Hepatocyte (in vitro differentiated cells): ENCODE results near the gene ST3GAL5. TPM values are rescaled to one million over a fixed set of nuclear protein-coding genes. Genes with fewer than 3 reads are reported as not detected.

ENCODE experiments used
- DNase-seq: peaks from one replicate; pipeline ENCODE4 v3.0.0-alpha.2; 2016; ENCODE audit warnings: low spot score
- H2AFZ ChIP-seq: fragments of 200-600 bp; sonication (generic); 2 replicates; pipeline ENCODE4 v1.6.0; 2016; ENCODE audit warnings: antibody characterized with exemption, mild to moderate bottlenecking
- H3K27ac ChIP-seq: fragments of 200-600 bp; sonication (generic); 2 replicates; pipeline ENCODE4 v1.5.1; 2016; ENCODE audit warnings: mild to moderate bottlenecking
- H3K27me3 ChIP-seq: fragments of 200-600 bp; sonication (generic); 2 replicates; pipeline ENCODE4 v1.6.1; 2016
- H3K36me3 ChIP-seq: fragments of 200-600 bp; sonication (generic); replicated peaks from 2 replicates; pipeline ENCODE4 v1.5.1; 2016; ENCODE audit warnings: low read depth; ENCODE audit not compliant: insufficient read depth
- H3K4me1 ChIP-seq: fragments of 200-600 bp; sonication (generic); 2 replicates; pipeline ENCODE4 v1.5.1; 2016; ENCODE audit warnings: mild to moderate bottlenecking, moderate library complexity; ENCODE audit not compliant: insufficient read depth
- H3K4me2 ChIP-seq: fragments of 200-600 bp; sonication (generic); 2 replicates; pipeline ENCODE4 v1.6.0; 2016
- H3K4me3 ChIP-seq: fragments of 200-600 bp; sonication (generic); 2 replicates; pipeline ENCODE4 v1.5.1; 2016; ENCODE audit warnings: mild to moderate bottlenecking
- H3K79me2 ChIP-seq: fragments of 200-600 bp; sonication (generic); 2 replicates; pipeline ENCODE4 v1.6.0; 2017; ENCODE audit warnings: mild to moderate bottlenecking
- H3K9me2 ChIP-seq: fragments of 200-600 bp; sonication (generic); replicated peaks from 2 replicates; pipeline ENCODE4 v1.6.0; 2017; ENCODE audit warnings: mild to moderate bottlenecking; ENCODE audit not compliant: insufficient read depth
- H3K9me3 ChIP-seq: fragments of 200-600 bp; sonication (generic); 2 replicates; pipeline ENCODE4 v1.5.1; 2016; ENCODE audit warnings: low read depth, mild to moderate bottlenecking
- H4K20me1 ChIP-seq: fragments of 200-600 bp; sonication (generic); 2 replicates; pipeline ENCODE4 v1.6.0; 2016; ENCODE audit warnings: mild to moderate bottlenecking; ENCODE audit not compliant: insufficient read depth, poor library complexity, severe bottlenecking
- CTCF ChIP-seq: fragments of 200-600 bp; sonication (generic); IDR thresholded peaks from 2 replicates; pipeline ENCODE4 v1.5.1; 2016; ENCODE audit warnings: antibody characterized with exemption, mild to moderate bottlenecking; ENCODE audit not compliant: poor library complexity
- EZH2 ChIP-seq: fragments of 200-600 bp; sonication (generic); IDR thresholded peaks from 2 replicates; pipeline ENCODE4 v1.6.1; 2016; ENCODE audit warnings: antibody characterized with exemption, mild to moderate bottlenecking, borderline replicate concordance
- EZH2phosphoT487 ChIP-seq: fragments of 200-600 bp; sonication (generic); IDR thresholded peaks from one replicate; pipeline ENCODE4 v1.6.1; 2018; ENCODE audit warnings: antibody characterized with exemption, mild to moderate bottlenecking, low read depth, moderate library complexity; ENCODE audit not compliant: unreplicated experiment, severe bottlenecking
- WGBS: methylation state at CpG from one replicate; pipeline ENCODE4 v1.1.6; 2016; ENCODE audit warnings: low lambda C conversion rate; ENCODE audit errors: missing lambda C conversion rate; 5-methylcytosine and 5-hydroxymethylcytosine counted together
- polyA plus RNA-seq: library from polyadenylated mRNA; unstranded; fragments of >200 nt; fragmentation: Nextera tagmentation; extraction: Ambion mirVana; gene quantifications from 2 replicates; pipeline ENCODE4 v1.2.1, GENCODE V29; 2016
- total RNA-seq: library from RNA; depleted of rRNA; stranded (reverse); fragments of >200 nt; gene quantifications from 2 replicates; pipeline ENCODE4 v1.2.3, GENCODE V29; 2014

The ST3GAL5 gene
- total and polyA plus RNA-seq, 2 experiments from 2014 or later = 24.7 to 25.6 TPM

GRCh38 chr2:85813982-85814801 is 74.6 kb downstream of the ST3GAL5 start:
- no peaks in the 10 kb centered on the region for H3K79me2 ChIP-seq
- H3K36me3 ChIP-seq = no peaks in the 10 kb centered on the region
- H4K20me1 ChIP-seq = no peaks in the 10 kb centered on the region
- peaks cover 5% of the 10 kb centered on the region for H3K27me3 ChIP-seq
- TF ChIP-seq EZH2 (no peak), CTCF (peak; percentile 97), EZH2phosphoT487 (no peak)
- H3K4me1 ChIP-seq = peaks cover 13% of the 10 kb centered on the region
- DNase-seq = peak; percentile 92
- no peaks in the 10 kb centered on the region for H3K9me2 ChIP-seq
- H3K4me3 ChIP-seq = no peak overlapping the region
- 34% methylated on average over 13 of the region's 13 CpGs for WGBS
- H2AFZ ChIP-seq = no peak overlapping the region
- no peaks in the 10 kb centered on the region for H3K9me3 ChIP-seq
- H3K4me2 ChIP-seq = no peak overlapping the region
- no peak overlapping the region for H3K27ac ChIP-seq

- Histone ChIP-seq H2AFZ (no peak overlapping the region), H3K9me2 (no peaks in the 10 kb centered on the region), H3K4me1 (peaks cover 13% of the 10 kb centered on the region), H3K79me2 (no peaks in the 10 kb centered on the region), H3K36me3 (no peaks in the 10 kb centered on the region), H3K4me2 (no peak overlapping the region), H4K20me1 (no peaks in the 10 kb centered on the region), H3K27me3 (peaks cover 4% of the 10 kb centered on the region), H3K9me3 (no peaks in the 10 kb centered on the region), H3K27ac (no peak overlapping the region), H3K4me3 (no peak overlapping the region)
- WGBS = 92% methylated on average over 7 of the region's 7 CpGs
- DNase-seq = no peak
- TF ChIP-seq EZH2 (no peak), EZH2phosphoT487 (no peak), CTCF (no peak)
Measured at GRCh38 chr2:85813211-85813981, 75.4 kb downstream of the ST3GAL5 start.

GRCh38 chr2:85812094-85812735 is 76.6 kb downstream of the ST3GAL5 start:
- H4K20me1 ChIP-seq = no peaks in the 10 kb centered on the region

More at GRCh38 chr2:85812094-85812735, 76.6 kb downstream of the ST3GAL5 start:
- peak overlapping the region; percentile 75 for H3K27ac ChIP-seq
- peaks cover 13% of the 10 kb centered on the region for H3K4me1 ChIP-seq
- TF ChIP-seq EZH2phosphoT487 (no peak), CTCF (no peak), EZH2 (no peak)
- H3K4me3 ChIP-seq = no peak overlapping the region
- DNase-seq = peak; percentile 15
- H3K4me2 ChIP-seq = no peak overlapping the region
- H2AFZ ChIP-seq = no peak overlapping the region
- no peaks in the 10 kb centered on the region for H3K9me2 ChIP-seq
- WGBS = 75% methylated on average over 10 of the region's 10 CpGs
- H3K36me3 ChIP-seq = no peaks in the 10 kb centered on the region
- H3K27me3 ChIP-seq = no peaks in the 10 kb centered on the region
- H3K9me3 ChIP-seq = no peaks in the 10 kb centered on the region
- H3K79me2 ChIP-seq = no peaks in the 10 kb centered on the region
